K562 (cell line): Measurements from ENCODE around the gene DBT.

Experiments used
- FOXP1 ChIP-seq: sonication (generic); formaldehyde crosslinking; IDR thresholded peaks from 2 replicates; pipeline ENCODE4 v1.8.0; 2022; ENCODE audit warnings: mild to moderate bottlenecking, missing genetic modification reagents
- HBP1 ChIP-seq: fragments of 450-650 bp; formaldehyde crosslinking; IDR thresholded peaks from 2 replicates; pipeline ENCODE4 v1.4.0; 2022; ENCODE audit warnings: missing genetic modification characterization
- PHB2 ChIP-seq: fragments of 450-650 bp; IDR thresholded peaks from 2 replicates; pipeline ENCODE4 v1.6.1; 2017; ENCODE audit warnings: low read depth
- TF ChIP-seq, protein P1 (sequence below): fragments of 250-450 bp; sonication (Bioruptor Pico); IDR thresholded peaks from 2 replicates; pipeline ENCODE4 v1.4.0; 2020; ENCODE audit warnings: mild to moderate bottlenecking, moderate library complexity

GRCh38 chr1:100219457-100219856 is 30.2 kb downstream of the DBT start:
- TF ChIP-seq, protein P1, sequence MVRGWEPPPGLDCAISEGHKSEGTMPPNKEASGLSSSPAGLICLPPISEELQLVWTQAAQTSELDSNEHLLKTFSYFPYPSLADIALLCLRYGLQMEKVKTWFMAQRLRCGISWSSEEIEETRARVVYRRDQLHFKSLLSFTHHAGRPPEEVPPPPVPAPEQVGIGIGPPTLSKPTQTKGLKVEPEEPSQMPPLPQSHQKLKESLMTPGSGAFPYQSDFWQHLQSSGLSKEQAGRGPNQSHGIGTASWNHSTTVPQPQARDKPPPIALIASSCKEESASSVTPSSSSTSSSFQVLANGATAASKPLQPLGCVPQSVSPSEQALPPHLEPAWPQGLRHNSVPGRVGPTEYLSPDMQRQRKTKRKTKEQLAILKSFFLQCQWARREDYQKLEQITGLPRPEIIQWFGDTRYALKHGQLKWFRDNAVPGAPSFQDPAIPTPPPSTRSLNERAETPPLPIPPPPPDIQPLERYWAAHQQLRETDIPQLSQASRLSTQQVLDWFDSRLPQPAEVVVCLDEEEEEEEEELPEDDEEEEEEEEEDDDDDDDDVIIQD (CRISPR knock-in tag): no peak
- TF ChIP-seq HBP1 (CRISPR knock-in tag) (no peak), PHB2 (no peak), FOXP1 (CRISPR knock-in tag) (no peak)
